ENCODE data around the gene BAHCC1. TPM values are rescaled to one million over a fixed set of nuclear protein-coding genes. Genes with fewer than 3 reads are reported as not detected.

BAHCC1 gene
- total RNA-seq, 1 donor from 2014 or later: 74.3 TPM

DNA sequence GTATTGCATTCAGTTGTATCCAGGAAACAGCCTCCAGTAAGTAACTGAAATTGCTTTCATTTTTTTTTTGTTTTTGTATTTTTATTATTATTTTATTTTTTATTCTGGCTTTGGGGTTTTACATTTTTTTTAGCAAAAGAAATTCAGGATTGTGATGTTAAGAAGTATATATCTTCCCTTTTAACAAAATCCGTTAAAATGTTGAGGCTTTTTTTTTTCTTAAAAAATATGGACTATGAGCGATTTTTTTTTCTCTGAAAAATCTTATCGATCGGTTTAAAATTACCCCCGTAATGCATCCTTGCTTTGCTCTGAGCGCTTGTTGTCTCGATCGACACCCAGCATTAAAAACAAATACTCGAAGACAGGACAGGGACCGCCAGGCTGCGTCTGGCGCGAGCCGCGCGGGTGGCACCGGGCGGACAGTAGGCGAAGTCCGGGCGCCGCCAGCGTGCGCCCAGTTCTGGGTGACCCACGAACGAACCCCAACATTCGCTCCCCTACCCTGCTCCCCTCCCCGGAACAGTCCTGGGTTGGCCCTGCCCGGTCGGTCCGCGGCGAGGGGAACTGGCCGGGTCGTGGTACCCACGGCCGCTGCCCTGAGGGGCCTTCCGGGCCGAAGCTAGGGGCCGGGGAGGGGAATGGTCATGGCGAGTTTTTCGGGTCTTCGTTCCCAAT is 482 bp downstream of the BAHCC1 start:
- H3K27me3 Mint-ChIP-seq: peaks cover 10% of the 10 kb centered on the region
- H3K4me3 Mint-ChIP-seq: peak overlapping the region; percentile 97
- H3K27ac Mint-ChIP-seq: peak overlapping the region; percentile 99
- H3K9me3 Mint-ChIP-seq: no peaks in the 10 kb centered on the region
- peaks cover 12% of the 10 kb centered on the region for H3K36me3 Mint-ChIP-seq
- H3K4me1 Mint-ChIP-seq (ENCODE audit: unreplicated experiment): peaks cover 33% of the 10 kb centered on the region
- DNase-seq (ENCODE audit: extremely low spot score, unreplicated experiment): no peak
- TF ChIP-seq, protein P1, sequence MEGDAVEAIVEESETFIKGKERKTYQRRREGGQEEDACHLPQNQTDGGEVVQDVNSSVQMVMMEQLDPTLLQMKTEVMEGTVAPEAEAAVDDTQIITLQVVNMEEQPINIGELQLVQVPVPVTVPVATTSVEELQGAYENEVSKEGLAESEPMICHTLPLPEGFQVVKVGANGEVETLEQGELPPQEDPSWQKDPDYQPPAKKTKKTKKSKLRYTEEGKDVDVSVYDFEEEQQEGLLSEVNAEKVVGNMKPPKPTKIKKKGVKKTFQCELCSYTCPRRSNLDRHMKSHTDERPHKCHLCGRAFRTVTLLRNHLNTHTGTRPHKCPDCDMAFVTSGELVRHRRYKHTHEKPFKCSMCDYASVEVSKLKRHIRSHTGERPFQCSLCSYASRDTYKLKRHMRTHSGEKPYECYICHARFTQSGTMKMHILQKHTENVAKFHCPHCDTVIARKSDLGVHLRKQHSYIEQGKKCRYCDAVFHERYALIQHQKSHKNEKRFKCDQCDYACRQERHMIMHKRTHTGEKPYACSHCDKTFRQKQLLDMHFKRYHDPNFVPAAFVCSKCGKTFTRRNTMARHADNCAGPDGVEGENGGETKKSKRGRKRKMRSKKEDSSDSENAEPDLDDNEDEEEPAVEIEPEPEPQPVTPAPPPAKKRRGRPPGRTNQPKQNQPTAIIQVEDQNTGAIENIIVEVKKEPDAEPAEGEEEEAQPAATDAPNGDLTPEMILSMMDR (conservative IDR thresholded peaks at IDR 0.05): no peak

DNA sequence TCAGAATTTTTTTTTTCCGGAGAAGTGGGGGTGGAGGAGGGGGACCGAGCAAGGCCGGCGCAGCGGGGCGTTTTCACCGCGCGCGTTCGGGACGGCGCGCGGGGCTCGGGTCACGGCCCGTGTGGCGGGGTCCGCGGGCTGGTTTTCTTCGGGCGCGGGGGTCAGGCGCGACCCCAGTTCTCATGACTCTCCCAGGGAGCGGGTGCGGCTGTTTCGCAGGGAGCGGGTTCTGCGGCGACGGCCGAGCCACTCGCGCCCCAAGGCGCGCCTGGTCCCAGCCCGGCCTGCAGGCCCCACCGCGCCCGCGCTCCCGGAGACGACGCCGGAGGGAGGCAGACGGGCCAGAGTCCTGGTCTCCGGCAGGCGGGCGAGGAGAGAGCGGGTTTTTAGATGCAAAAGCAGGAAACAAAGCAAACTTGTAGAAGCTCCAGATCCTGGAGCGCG is 1.0 kb downstream of the BAHCC1 start:
- H3K27me3 Mint-ChIP-seq: peaks cover 10% of the 10 kb centered on the region
- peak overlapping the region; percentile 79 for H3K27ac Mint-ChIP-seq
- H3K36me3 Mint-ChIP-seq: peaks cover 12% of the 10 kb centered on the region
- H3K4me3 Mint-ChIP-seq: peak overlapping the region; percentile 97
- TF ChIP-seq, protein P1 (conservative IDR thresholded peaks at IDR 0.05): no peak
- H3K4me1 Mint-ChIP-seq (ENCODE audit: unreplicated experiment): peaks cover 33% of the 10 kb centered on the region
- H3K9me3 Mint-ChIP-seq: no peaks in the 10 kb centered on the region
- DNase-seq (ENCODE audit: extremely low spot score, unreplicated experiment): no peak

- TF ChIP-seq, protein P1 (conservative IDR thresholded peaks at IDR 0.05): no peak
- Mint-ChIP-seq H3K4me1 (ENCODE audit: unreplicated experiment) (peaks cover 31% of the 10 kb centered on the region), H3K9me3 (no peaks in the 10 kb centered on the region), H3K27me3 (peaks cover 10% of the 10 kb centered on the region), H3K4me3 (peak overlapping the region; percentile 97), H3K27ac (peak overlapping the region; percentile 79), H3K36me3 (peaks cover 9% of the 10 kb centered on the region)
- DNase-seq (ENCODE audit: extremely low spot score, unreplicated experiment): no peak
These were observed 1.6 kb downstream of the BAHCC1 start for GRCh38 chr17:81396722-81397313.

DNA sequence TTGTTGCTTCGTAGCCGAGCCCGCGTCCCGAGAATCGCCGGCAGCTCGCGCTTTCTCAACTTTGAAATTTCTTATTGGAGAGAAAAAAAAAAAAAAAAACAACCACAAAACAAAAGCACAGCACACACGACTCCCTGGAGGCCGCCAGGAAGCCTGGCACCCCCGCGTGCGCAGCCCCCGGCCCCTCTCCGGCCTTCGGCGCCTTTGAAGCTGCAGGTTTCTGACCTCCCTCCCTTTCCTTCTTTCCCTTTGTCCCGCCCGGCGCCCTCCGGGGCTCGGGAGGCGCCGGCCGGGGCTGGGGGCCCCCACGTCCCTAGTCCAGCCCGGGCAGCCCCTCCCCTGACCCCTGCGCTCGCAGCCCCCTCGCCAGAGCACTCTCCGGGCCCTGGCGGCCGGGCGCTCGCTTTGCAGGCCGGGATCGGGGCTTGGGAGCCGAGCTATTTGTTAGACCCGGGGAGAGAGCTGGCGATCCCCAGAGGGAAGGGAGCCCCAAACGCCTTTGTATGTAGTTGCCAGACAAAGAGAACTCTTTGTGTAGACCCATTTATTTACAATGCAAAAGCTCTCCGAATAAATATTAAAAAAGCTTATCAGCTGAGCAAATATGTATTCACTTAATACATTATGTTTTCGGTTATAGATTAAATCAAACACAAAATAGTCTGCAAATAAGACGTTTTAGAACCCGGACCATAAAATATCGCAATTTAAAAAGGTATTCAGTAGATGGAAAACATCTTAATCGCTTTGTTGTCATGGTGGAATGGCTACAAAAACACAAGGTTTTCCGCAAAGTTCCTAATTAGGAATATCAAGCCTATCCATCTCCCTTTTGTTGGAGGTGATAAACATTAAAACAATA is 2.3 kb downstream of the BAHCC1 start:
- Mint-ChIP-seq H3K27ac (peak overlapping the region; percentile 97), H3K4me1 (ENCODE audit: unreplicated experiment) (peaks cover 34% of the 10 kb centered on the region), H3K4me3 (peak overlapping the region; percentile 97), H3K9me3 (no peaks in the 10 kb centered on the region), H3K36me3 (peaks cover 7% of the 10 kb centered on the region), H3K27me3 (peaks cover 10% of the 10 kb centered on the region)
- TF ChIP-seq, protein P1 (conservative IDR thresholded peaks at IDR 0.05): peak; percentile 80
- peak; percentile 88 for DNase-seq (ENCODE audit: extremely low spot score, unreplicated experiment)

DNA sequence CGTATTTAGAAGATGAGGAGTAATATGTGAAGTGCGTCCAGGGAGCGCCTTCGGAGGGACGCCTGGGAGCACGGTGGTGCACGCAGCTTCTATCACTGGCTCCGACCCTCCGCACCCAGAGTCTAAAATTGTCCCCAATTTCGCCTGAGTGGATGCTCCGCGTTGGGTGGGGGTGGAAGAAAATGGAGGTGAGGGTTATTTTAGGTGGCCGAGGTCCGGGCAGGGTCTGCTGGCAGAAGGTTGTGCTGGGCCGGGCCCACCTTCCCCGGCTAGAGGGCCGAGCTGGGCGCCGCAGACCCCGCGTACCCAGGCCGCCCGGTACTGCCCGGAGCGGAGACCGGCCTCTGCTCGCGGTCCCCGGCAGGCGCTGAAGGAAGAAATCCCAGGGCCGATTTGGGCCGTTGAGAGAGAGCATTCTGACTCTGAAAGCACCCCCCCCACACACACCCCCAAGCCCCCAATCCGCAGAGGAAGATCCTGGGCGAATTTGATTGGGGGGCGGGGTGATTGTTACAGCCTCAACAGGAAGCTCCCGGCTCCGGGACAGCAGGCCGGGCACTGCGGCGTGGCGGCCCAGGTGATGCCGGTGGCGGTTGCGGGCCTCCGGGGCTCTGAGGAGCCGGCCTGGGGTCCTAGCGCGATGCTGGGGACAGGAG is 3.0 kb downstream of the BAHCC1 start:
- DNase-seq (ENCODE audit: extremely low spot score, unreplicated experiment): no peak
- Mint-ChIP-seq H3K4me1 (ENCODE audit: unreplicated experiment) (peaks cover 41% of the 10 kb centered on the region), H3K27me3 (peaks cover 10% of the 10 kb centered on the region), H3K36me3 (peaks cover 7% of the 10 kb centered on the region), H3K4me3 (peak overlapping the region; percentile 97), H3K9me3 (no peaks in the 10 kb centered on the region), H3K27ac (peak overlapping the region; percentile 97)
- TF ChIP-seq, protein P1 (conservative IDR thresholded peaks at IDR 0.05): no peak
